GM19455 (cell line): ENCODE results near the gene HDGF.
A peak's percentile ranks its signal among the peaks of the same experiment; 100 is the strongest.

Source experiments
- ATAC-seq: cut with Tn5 transposase; IDR thresholded peaks from one replicate; pipeline ENCODE4 v1.9.1; 2021; ENCODE audit not compliant: unreplicated experiment

Gene HDGF

DNA sequence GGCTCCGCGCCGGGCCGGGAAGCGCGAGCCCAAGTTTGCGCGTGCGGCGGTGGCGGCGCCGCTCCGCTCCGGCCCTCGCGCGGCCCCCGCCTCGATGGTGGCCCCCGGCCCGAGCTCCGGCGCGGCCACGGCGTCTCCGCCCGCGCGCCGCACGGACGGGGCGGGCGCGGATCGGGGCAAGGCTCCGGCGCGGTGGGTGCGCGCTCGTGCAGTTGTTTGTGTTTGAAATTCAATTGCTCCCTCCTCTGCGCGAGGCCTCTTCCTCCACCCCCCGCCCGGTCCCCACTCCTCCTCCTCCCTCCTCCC, at the start of gene HDGF:
Gene HDGF, minus strand, starts transcription at position 225 of the 306 bp plus-strand sequence. CDS start 246 bp downstream, outside the sequence.
- ATAC-seq: peak; percentile 2

GRCh38 chr1:156797212-156797871, 45.9 kb upstream of the HDGF start:
- ATAC-seq: no peak

DNA sequence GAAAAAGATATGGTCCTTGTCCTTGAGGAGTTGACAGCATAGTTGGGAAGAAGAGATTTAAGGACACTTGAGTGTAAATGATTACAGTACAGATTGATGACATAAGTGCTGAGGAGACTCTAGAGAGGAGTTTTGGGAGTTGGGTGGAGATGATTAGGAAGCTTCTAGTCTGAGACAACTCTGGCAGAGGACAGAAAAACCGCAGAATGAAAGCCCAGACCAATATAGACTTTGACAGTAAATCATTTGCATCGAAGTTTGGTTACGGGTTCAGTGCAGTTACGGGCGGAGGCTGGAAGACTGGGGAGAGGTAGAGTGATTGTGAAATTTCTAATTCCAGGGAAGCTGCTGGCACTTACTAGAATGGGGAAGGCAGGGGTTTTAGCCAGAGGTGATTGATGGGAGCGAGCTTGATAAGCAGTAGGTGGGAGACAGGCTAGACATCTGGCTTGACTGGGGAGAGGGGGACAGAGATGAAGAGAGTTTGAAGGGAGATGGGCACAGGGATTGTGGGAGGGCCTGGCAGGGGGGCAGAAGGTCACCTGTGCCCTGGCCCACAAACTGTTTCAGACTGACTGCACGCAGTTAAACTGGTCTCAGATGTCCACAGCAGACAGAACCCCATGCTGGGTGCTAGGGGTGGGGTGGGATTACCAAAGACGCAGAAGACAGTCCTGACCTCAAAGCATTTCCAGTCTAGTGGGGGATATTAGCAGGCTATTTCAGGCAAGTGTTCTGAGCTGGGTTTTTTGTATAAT, 45.0 kb upstream of the HDGF start:
- peak; percentile 52 for ATAC-seq

GRCh38 chr1:156795787-156796186, 44.3 kb upstream of the HDGF start:
- ATAC-seq: no peak

DNA sequence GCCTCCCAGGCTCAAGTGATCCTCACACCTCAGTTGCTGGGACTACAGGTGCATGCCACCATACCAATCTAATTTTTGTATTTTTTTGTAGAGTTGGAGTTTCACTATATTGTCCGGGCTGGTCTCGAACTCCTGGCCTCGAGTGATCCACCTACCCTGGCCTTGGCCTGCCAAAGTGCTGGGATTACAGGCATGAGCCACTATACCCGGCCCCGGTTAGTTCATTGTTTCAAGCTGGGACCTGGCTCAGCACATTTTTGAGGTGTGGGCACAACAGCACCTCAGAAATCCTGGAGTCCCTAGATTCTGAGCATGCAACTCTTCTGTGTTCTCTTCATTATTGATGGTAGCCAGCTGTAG, 43.9 kb upstream of the HDGF start:
- ATAC-seq: no peak

- no peak for ATAC-seq
Measured at GRCh38 chr1:156794506-156795373, 43.3 kb upstream of the HDGF start.

DNA sequence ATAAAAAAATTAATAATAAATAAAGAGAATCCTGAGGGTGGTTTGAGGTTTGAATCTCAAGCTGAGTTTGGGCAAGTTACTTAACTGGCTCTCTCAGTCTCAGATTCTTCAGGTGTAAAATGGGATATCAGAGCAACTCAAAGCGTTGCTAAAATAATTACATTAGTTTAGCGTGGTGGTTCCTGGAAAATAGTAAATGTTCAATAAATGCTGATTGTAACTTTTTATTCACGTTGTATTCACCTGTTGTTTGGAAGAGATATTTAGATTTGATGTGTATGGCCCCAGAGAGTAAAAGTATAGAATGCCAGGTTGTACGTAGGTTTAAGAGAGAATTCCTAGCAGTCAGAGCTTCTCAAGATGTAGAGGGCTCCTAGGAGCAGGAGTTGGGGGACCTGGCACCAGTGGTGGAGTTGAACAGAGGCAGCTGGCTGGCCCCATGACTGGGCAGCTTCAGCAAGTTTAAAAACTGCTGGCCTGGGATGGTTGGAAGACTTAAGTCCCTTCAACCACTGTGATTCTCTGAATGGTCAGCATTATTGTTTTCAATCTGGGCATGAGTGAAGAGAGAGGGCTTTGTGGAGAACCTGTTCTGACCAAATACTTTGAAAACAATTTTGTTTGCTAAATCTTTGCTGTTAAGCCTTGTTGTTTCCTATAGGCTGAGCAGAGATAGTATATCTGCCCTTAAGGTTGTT, 38.3 kb upstream of the HDGF start:
- ATAC-seq: no peak

DNA sequence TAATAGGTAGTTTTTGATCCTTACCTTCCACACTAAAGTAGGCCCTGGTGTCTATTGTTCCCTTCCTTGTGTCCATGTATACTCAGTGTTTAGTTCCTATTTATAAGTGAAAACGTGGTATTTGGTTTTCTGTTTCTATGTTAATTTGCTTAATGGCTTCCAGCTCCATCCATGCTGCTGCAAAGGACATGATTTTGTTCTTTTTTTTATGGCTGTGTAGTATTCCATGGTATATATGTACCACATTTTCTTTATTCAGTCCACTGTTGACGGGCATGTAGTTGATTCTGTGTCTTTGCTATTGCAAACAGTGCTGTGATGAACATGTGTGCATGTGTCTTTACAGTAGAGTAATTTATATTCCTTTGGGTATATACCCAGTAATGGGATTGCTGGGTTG, 36.7 kb upstream of the HDGF start:
- no peak for ATAC-seq

DNA sequence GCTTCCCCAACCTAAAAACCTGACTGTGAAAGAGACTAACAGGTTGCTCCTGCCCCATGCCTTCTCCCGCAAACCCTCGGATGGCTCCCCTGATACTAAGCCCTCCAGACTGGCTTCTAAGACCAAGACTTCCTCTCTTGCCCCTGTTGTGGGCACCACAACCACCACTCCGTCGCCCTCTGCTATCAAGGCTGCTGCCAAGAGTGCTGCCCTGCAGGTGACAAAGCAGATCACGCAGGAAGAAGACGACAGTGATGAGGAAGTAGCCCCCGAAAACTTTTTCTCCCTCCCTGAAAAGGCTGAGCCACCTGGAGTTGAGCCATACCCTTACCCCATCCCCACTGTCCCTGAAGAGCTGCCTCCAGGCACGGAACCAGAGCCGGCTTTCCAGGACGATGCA, 35.2 kb upstream of the HDGF start:
- no peak for ATAC-seq

DNA sequence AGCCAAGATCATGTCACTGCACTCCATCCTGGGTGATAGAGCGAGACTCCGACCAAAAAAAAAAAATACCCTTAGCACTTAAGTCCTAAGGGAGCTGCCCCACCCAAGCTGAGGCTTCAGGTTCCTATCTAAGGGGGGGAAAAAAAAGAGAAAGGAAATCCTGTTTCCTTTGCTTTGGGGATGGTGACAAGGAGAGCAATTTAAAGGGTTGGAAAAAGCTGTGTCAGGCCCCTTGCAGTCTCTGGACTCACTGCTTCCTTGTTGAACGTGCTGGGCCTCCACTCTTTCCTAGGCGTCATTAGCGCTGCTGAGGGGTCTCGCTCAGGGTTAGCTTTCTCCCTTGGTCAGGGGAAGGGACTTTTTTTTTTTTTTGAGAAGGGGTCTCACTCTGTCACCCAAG, 34.0 kb upstream of the HDGF start:
- no peak for ATAC-seq

GRCh38 chr1:156781585-156782186, 30.2 kb upstream of the HDGF start:
- ATAC-seq: no peak

GRCh38 chr1:156777573-156777972, 26.1 kb upstream of the HDGF start:
- ATAC-seq: no peak

- ATAC-seq: no peak
Measured at GRCh38 chr1:156776942-156777341, 25.5 kb upstream of the HDGF start.

DNA sequence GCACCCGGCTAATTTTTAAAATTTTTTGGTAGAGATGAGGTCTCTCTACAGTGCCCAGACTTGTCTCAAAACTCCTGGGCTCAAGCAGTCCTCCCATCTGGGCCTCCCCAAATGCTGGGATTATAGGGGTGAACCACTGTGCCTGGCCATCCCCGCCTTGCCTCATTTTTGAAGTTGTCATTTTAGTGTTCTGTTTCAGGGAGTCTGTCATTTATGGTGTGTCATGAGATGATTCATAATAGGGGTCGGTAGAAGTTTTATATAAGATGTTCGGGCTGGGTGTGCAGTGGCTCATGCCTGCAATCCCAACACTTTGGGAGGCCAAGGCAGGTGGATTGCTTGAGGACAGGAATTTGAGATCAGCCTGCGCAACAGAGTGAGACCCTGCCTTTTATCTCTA, 24.3 kb upstream of the HDGF start:
- no peak for ATAC-seq

DNA sequence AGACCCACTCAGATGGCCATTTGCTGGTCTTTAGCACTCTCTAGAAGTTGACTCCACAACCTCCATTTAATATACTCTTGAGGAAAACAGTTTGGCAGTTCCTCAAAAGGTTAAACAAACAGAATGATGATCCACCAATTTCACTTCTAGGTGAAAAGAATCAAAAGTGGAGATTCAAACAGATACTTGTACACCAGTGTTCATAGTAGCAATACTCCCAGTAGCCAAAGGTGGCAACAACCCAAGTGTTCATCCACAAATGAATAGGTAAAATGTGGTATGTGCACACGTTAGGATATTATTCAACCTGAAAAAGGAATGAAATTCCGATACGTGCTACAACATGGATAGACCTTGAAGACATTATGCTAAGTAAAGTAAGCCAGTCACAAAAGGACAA, 22.1 kb upstream of the HDGF start:
- no peak for ATAC-seq

GRCh38 chr1:156772728-156773497, 21.4 kb upstream of the HDGF start:
- ATAC-seq: no peak

DNA sequence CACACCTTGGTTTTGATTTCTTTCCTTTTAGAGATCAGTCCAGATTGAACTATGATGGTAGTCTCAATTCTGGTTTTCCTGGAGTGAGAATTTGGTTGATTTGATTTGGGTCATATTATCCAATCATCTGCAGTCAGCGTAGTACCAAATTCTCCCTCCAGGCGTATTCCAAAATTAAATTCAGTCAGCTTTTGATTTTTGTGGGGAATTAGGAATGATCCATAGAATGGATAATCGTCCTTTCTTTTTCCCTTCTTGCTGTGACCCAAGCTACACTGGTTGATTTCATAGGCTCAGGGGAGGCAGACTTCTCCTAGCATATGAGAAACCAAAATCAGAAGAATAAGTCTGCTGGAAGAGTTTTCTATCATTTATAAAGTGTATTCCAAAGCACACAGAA, 20.7 kb upstream of the HDGF start:
- no peak for ATAC-seq

DNA sequence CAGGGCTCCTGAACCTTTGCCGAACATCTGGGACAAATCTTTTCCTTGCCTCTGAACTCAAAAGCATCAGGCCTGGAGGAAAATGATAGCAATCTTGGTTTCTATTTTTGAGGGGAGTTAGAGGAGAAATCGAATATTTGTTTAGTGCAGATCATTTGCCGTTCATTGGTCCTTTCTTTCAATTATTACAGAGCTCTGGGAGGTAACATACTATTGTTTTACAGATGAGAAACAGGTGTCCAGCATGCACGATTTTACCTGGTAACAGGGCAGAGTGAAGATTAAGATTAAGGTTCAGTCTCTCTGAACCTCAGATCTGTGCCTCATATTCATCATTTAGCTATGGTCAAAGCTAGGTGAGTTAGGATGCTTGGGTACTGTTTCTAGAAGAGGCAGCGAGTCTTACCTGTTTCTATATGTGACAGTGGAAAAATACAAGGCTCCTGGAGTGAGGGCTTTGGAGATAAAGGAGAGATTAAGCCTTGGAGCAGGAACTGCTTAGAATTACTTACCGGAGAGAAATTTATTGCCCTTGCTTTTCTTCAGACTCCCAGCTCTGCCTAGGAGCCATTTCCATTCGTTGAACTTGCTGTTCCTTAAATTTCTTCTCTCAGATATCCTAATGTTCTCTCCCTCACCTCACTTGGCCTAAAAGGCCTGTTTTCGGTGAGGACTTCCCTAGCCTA, 17.3 kb upstream of the HDGF start:
- ATAC-seq: no peak

GRCh38 chr1:156767879-156768604, 16.6 kb upstream of the HDGF start:
- ATAC-seq: peak; percentile 8
